HCT116 (cell line): ENCODE measurements around the gene ARSB.

ENCODE experiments used
- CBX3 ChIP-seq: IDR thresholded peaks from 2 replicates; pipeline ENCODE4 v1.6.1; 2012; ENCODE audit warnings: low read depth
- CEBPB ChIP-seq: IDR thresholded peaks from 2 replicates; pipeline ENCODE4 v1.6.1; 2012; ENCODE audit warnings: low read depth
- CTCF ChIP-seq, 3 experiments: fragments of 200-600 bp in 1 of 3; sonication (generic) in 1 of 3; IDR thresholded peaks in 2 of 3; conservative IDR thresholded peaks in 1 of 3; 2 replicates each; pipeline ENCODE4 v1.5.1; 2012 to 2017; ENCODE audit warnings: low read depth in 2 of 3, low read length in 2 of 3, antibody characterized with exemption in 1 of 3, borderline replicate concordance in 1 of 3, control low read depth in 1 of 3, mild to moderate bottlenecking in 1 of 3, mixed read lengths in 1 of 3, mixed run types in 1 of 3, moderate library complexity in 1 of 3; ENCODE audit not compliant: insufficient read depth in 1 of 3
- EZH2 ChIP-seq: fragments of 200-600 bp; sonication (generic); IDR thresholded peaks from 2 replicates; pipeline ENCODE4 v1.6.1; 2017; ENCODE audit warnings: antibody characterized with exemption, mixed run types
- EZH2phosphoT487 ChIP-seq: fragments of 200-600 bp; IDR thresholded peaks from 2 replicates; pipeline ENCODE4 v1.6.1; 2018; ENCODE audit warnings: antibody characterized with exemption, borderline replicate concordance
- JUND ChIP-seq: IDR thresholded peaks from 2 replicates; pipeline ENCODE4 v1.6.1; 2012
- POLR2A ChIP-seq: IDR thresholded peaks from 2 replicates; pipeline ENCODE4 v1.7.0; 2011; ENCODE audit warnings: borderline replicate concordance; ENCODE audit not compliant: insufficient read depth, insufficient read length; ENCODE audit errors: extremely low read depth
- POLR2AphosphoS5 ChIP-seq: IDR thresholded peaks from 2 replicates; pipeline ENCODE4 v1.6.1; 2011; ENCODE audit warnings: mild to moderate bottlenecking, low read depth, low read length, moderate library complexity
- RAD21 ChIP-seq: IDR thresholded peaks from 2 replicates; pipeline ENCODE4 v1.6.1; 2012; ENCODE audit warnings: low read depth, mild to moderate bottlenecking
- REST ChIP-seq: IDR thresholded peaks from 2 replicates; pipeline ENCODE4 v1.6.1; 2012; ENCODE audit warnings: low read depth
- SIN3A ChIP-seq: IDR thresholded peaks from 2 replicates; pipeline ENCODE4 v1.6.1; 2012; ENCODE audit warnings: low read depth
- SP1 ChIP-seq: IDR thresholded peaks from 2 replicates; pipeline ENCODE4 v1.6.1; 2012; ENCODE audit warnings: low read depth
- YY1 ChIP-seq: IDR thresholded peaks from 2 replicates; pipeline ENCODE4 v1.6.1; 2011; ENCODE audit warnings: low read length, low read depth, moderate library complexity, mild to moderate bottlenecking; ENCODE audit not compliant: insufficient replicate concordance; ENCODE audit errors: extremely low read depth
- TF ChIP-seq, protein P1 (sequence below): IDR thresholded peaks from 2 replicates; pipeline ENCODE4 v1.6.1; 2012

DNA sequence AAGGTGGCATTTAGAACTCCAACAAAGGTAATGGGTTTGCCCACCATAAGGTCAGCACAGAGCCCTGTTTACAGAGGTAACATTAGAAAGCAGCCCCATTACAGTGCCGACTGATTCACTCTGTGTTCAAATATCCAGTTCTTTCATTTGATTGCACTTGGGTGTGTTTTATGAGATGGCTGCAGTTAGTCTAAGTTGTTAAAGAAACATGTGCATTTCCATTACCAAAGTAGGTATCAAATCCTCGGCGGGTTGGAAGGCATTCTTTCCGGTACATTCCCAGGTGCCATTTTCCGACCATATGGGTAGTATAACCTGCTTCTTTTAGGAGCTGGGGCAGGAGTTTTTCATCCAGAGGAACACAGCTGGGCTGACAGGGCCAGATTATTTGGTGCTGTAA, 16.3 kb downstream of the ARSB start:
- TF ChIP-seq POLR2A (no peak), POLR2AphosphoS5 (no peak), CTCF (IDR thresholded peaks at IDR 0.05 in 2 of 3, conservative IDR thresholded peaks at IDR 0.05 in 1 of 3; ENCODE audit: borderline replicate concordance in 1 of 3, insufficient read depth in 1 of 3, low read depth in 2 of 3, low read length in 2 of 3) (no peak), REST (no peak), EZH2 (no peak), SIN3A (no peak), CEBPB (no peak), RAD21 (no peak), EZH2phosphoT487 (no peak), JUND (no peak), YY1 (no peak), SP1 (no peak), CBX3 (no peak)
- TF ChIP-seq, protein P1, sequence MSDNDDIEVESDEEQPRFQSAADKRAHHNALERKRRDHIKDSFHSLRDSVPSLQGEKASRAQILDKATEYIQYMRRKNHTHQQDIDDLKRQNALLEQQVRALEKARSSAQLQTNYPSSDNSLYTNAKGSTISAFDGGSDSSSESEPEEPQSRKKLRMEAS = no peak
